ENCODE measurements around the gene CXorf58. TPM values are rescaled to one million over a fixed set of nuclear protein-coding genes. Genes with fewer than 3 reads are reported as not detected.
A peak's percentile ranks its signal among the peaks of the same experiment; 100 is the strongest.

Gene CXorf58
- total RNA-seq, 1 experiment from 2014 or later, result not detected

- H3K36me3 Mint-ChIP-seq (ENCODE audit: insufficient read depth, unreplicated experiment), result peaks cover 9% of the 10 kb centered on the region
- no peak for TF ChIP-seq CTCF (IDR thresholded peaks at IDR 0.05; ENCODE audit: unreplicated experiment)
- CTCF ChIA-PET, result interaction anchor here (0.5 to 1.0 kb wide), 3 partner anchors 83 to 769 kb away, joined by 3 to 5 read pairs (median 4); no protein-coding TSS in a partner anchor
- H3K27me3 Mint-ChIP-seq (ENCODE audit: unreplicated experiment), result no peaks in the 10 kb centered on the region
- intact Hi-C loops (cut with micrococcal nuclease; ENCODE audit: unreplicated experiment), result no loop called here
- no peaks in the 10 kb centered on the region for H3K9me3 Mint-ChIP-seq (ENCODE audit: low read depth, unreplicated experiment)
- BruUV-seq (replicated peaks), result no TSS peak
- H3K27ac Mint-ChIP-seq (ENCODE audit: unreplicated experiment), result peak overlapping the region; percentile 78
- DNase-seq, result no peak
- peak overlapping the region; percentile 39 for H3K4me3 Mint-ChIP-seq (ENCODE audit: low read depth, unreplicated experiment)
- peaks cover 24% of the 10 kb centered on the region for H3K4me1 Mint-ChIP-seq (ENCODE audit: low read depth, unreplicated experiment)
These were observed 23.3 kb upstream of the CXorf58 start for GRCh38 chrX:23884427-23885024.

GRCh38 chrX:23885803-23886202 lies 22.0 kb upstream of the CXorf58 start:
- Mint-ChIP-seq H3K4me3 (ENCODE audit: low read depth, unreplicated experiment) (no peak overlapping the region), H3K27ac (ENCODE audit: unreplicated experiment) (no peak overlapping the region), H3K4me1 (ENCODE audit: low read depth, unreplicated experiment) (peaks cover 30% of the 10 kb centered on the region), H3K27me3 (ENCODE audit: unreplicated experiment) (no peaks in the 10 kb centered on the region), H3K9me3 (ENCODE audit: low read depth, unreplicated experiment) (no peaks in the 10 kb centered on the region), H3K36me3 (ENCODE audit: insufficient read depth, unreplicated experiment) (peaks cover 9% of the 10 kb centered on the region)
- no TSS peak for BruUV-seq (replicated peaks)
- intact Hi-C loops (cut with micrococcal nuclease; ENCODE audit: unreplicated experiment), result no loop called here
- CTCF ChIA-PET, result interaction anchor here (0.6 kb wide), 1 partner anchor 88 kb away, joined by 6 read pairs; no protein-coding TSS in a partner anchor
- DNase-seq, result no peak
- TF ChIP-seq CTCF (IDR thresholded peaks at IDR 0.05; ENCODE audit: unreplicated experiment), result no peak

- Mint-ChIP-seq H3K36me3 (ENCODE audit: insufficient read depth, unreplicated experiment) (peaks cover 9% of the 10 kb centered on the region), H3K4me1 (ENCODE audit: low read depth, unreplicated experiment) (peaks cover 35% of the 10 kb centered on the region), H3K4me3 (ENCODE audit: low read depth, unreplicated experiment) (no peak overlapping the region), H3K27ac (ENCODE audit: unreplicated experiment) (no peak overlapping the region), H3K9me3 (ENCODE audit: low read depth, unreplicated experiment) (no peaks in the 10 kb centered on the region), H3K27me3 (ENCODE audit: unreplicated experiment) (no peaks in the 10 kb centered on the region)
- CTCF ChIA-PET, result no interaction called here
- no peak for DNase-seq
- intact Hi-C loops (cut with micrococcal nuclease; ENCODE audit: unreplicated experiment), result no loop called here
- no peak for TF ChIP-seq CTCF (IDR thresholded peaks at IDR 0.05; ENCODE audit: unreplicated experiment)
- BruUV-seq (replicated peaks), result no TSS peak
These were observed 20.4 kb upstream of the CXorf58 start for GRCh38 chrX:23887451-23887850.

GRCh38 chrX:23887918-23888317 lies 19.9 kb upstream of the CXorf58 start:
- no peaks in the 10 kb centered on the region for H3K27me3 Mint-ChIP-seq (ENCODE audit: unreplicated experiment)
- no peak overlapping the region for H3K27ac Mint-ChIP-seq (ENCODE audit: unreplicated experiment)
- no peaks in the 10 kb centered on the region for H3K9me3 Mint-ChIP-seq (ENCODE audit: low read depth, unreplicated experiment)
- intact Hi-C loops (cut with micrococcal nuclease; ENCODE audit: unreplicated experiment), result no loop called here
- no peak overlapping the region for H3K4me3 Mint-ChIP-seq (ENCODE audit: low read depth, unreplicated experiment)
- DNase-seq, result no peak
- peaks cover 9% of the 10 kb centered on the region for H3K36me3 Mint-ChIP-seq (ENCODE audit: insufficient read depth, unreplicated experiment)
- no peak for TF ChIP-seq CTCF (IDR thresholded peaks at IDR 0.05; ENCODE audit: unreplicated experiment)
- CTCF ChIA-PET, result no interaction called here
- H3K4me1 Mint-ChIP-seq (ENCODE audit: low read depth, unreplicated experiment), result peaks cover 35% of the 10 kb centered on the region
- no TSS peak for BruUV-seq (replicated peaks)
